HG03097 (cell line): Measurements from ENCODE around the gene NEGR1.

Experiments
- ATAC-seq: cut with Tn5 transposase; IDR thresholded peaks from one replicate; pipeline ENCODE4 v1.9.1; 2021; ENCODE audit not compliant: unreplicated experiment, low FRiP score

The NEGR1 gene

DNA sequence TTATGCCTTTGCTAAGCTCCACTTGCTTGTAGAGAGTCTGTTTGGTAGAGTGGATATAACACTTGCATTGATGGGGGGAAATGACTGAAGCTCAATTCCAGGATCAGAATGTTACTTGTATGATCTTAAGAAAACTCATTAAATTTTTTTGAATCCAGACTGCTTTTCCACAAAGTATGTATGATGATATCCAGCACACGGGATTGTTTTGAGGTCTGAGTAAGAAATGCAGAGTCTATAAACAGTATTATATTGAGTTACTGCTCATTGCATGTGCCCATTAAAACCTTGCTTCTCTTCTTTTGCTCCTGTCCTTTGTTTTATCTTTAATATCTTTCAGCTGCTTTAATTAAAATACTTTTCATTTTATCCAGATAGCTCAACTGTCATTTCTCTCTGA is 631.1 kb downstream of the NEGR1 start:
- ATAC-seq, result no peak

DNA sequence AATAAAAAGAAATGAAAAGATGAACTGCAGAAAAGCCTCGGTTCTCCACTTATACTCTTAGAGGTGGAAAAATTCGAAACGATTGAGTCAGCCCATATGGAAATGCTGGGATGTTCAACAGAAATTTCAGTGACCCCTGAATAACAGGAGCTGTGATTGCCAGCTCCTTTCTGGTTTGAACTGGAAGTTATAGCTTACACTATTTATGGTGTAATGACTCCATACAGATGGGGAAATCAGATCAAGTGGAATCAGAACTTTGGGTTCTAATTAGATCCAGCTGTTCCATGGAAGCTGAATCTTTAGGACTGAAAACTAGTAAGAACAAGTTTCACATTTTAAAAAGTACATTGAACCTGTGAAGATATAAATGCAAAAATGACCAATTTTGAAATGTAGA is 632.2 kb downstream of the NEGR1 start:
- ATAC-seq, result no peak

DNA sequence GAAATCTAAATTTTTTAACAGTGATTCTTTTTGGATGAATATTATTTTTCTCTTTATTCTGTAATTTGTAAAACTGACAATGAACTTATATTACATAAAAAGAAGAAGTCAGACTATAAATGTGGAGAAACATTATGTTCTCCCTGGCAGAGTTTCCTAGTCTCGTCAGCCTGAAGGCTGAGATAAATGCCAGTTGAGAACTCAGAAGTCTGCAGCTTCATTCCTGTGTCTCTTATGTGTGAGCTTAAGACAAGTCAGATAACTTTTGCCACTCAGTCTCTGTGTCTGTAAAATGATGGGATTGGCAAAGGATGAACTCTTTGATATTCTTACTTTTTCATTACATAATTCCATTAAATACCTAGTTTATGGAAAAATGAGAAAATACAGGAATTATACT is 632.7 kb downstream of the NEGR1 start:
- ATAC-seq, result no peak

DNA sequence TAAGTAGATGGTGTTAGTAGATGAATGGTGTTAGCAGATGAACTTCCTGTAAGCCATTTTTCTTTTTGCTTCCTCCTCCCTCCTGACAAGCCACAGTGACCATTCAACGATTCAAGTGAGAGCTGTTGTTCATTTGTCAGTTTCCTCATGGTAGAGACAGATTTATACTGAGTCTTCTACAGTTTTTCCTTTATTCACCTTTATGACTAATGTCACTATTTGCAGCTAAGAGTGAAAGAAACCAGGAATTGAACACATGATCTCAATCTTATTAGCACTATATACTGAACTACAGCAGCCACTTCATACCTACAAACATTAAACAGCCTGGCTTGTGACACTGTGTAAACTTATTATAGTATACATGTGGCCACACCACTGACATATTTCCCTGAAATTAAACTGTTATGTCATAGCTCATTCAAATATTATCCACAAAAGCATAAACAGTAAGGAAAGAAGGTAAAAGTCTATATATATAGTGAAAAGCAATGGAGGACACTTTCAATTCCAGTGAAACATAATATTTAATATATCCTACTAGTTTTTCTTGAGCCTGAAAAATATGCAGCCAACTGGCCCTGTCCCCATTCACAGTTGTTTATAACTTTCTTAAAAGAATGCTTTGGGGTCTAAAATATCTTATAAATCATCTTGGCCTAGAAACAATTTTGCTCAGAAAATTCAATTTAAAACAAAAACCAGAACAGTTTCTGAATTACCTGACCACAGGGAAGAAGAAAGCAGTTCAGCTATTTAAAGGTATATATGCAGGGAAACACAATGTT is 634.6 kb downstream of the NEGR1 start:
- no peak for ATAC-seq

GRCh38 chr1:71645015-71645414 is 637.3 kb downstream of the NEGR1 start:
- no peak for ATAC-seq

- ATAC-seq, result no peak
These were observed 640.4 kb downstream of the NEGR1 start for GRCh38 chr1:71641903-71642302.

- no peak for ATAC-seq
These were observed 641.3 kb downstream of the NEGR1 start for GRCh38 chr1:71640998-71641397.

DNA sequence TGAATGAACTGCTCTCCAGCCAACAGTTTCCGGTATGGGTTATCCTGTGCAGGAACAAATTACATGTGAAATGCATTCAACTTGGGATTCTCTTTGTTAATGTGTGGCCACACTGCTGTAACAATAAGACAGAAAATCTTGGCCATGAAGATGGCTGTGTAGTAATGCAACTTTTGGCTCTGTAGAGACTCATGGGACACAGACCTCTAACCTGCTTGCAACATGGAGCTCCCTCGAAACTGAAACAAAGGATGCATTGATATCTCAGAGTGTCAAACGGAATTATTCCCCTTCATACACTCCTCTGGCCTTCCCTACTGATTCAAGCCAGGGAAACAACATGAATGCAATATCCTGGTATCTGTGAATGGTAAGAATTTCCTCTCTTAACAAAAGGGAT is 642.2 kb downstream of the NEGR1 start:
- no peak for ATAC-seq

- ATAC-seq, result no peak
These were observed 644.1 kb downstream of the NEGR1 start for GRCh38 chr1:71638081-71638766.

GRCh38 chr1:71635568-71635967 is 646.8 kb downstream of the NEGR1 start:
- no peak for ATAC-seq

DNA sequence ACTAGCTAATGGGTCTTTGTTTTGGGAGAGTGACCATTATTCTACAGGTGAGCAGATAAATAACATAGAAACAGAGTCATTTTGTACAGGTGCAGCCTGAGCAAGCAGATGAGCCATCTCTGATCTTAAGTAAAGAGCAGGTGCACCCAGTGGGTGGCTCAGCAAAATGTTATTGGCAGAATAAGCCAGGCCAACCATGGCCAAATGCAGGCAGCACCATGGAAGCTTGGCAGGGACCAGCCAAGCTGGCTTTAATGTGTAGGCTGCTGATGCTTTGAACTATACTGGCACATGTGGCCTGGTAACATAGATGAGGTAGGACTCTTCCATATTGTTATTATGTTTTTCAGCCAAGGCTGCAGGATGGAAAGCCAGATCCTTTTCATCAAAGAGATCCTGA is 648.2 kb downstream of the NEGR1 start:
- no peak for ATAC-seq

GRCh38 chr1:71630073-71630472 is 652.3 kb downstream of the NEGR1 start:
- no peak for ATAC-seq

DNA sequence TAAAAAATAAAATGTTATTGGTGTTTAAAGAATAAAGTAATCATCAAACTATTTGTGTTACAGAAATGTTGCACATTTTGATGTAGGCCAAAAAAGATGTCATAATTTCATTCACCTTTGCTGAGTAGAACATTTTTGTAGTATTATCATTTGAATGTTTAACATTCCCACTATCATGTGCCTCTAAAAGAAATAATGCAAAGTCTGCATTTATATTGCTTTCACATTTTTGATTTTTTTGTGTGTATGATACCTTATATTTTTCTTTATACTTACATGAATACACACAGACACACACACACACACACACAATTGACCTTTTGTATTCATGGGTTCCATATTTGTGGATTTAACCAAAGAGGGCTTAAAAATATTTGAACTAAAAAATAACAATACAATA is 657.3 kb downstream of the NEGR1 start:
- ATAC-seq, result no peak

DNA sequence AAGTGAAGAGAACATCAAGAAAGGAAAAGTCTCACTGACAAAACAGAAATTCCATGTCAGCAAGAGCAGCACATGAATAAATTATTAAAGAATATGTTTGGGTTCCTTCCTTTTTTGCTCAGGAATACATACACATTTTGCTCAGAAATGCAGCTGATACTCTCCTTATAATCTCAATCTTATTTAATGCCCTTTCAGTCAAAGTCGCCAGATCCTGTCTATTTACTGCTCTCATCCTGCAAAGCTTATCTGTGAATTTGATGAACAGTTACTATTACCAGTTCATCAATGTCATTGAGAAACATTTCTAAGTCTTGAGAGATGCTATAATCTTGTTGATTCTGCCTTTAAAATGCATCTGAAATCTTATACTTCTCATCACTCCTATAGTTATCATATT is 658.5 kb downstream of the NEGR1 start:
- no peak for ATAC-seq

GRCh38 chr1:71621785-71622184 is 660.6 kb downstream of the NEGR1 start:
- no peak for ATAC-seq

DNA sequence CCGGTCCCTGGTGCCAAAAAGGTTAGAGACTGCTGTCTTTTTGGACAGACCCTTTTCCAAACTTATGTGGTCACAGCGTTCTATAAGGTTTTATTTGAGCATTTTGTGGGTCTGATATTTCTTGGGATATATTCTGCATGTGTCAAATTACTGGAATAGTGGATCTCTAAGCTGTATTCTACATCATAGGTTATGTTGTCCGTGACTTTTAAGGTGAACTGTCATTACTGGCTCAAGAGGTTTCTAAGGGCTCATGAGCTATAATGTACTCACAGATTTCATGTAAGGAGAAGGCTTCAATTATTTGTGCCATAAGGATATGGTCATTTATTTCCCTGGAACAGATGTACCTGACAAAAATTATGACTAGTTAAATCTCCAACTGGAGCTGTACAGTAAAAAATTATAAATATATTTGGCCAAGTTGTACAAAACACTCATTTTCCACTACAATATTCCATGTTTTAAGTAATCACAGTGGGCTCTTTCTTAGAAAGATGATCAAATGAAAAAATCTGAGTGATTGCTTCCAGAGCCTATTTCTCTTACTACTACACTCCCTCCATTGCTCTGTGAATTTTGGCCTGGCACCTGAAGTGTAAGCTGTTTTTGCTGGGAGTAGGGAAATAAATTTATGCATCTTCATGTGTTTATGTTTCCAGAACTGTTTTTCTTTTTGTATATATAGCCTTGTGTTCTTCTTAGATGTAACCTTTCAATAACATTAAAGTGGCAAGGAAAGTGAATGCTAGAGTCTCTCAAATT is 663.4 kb downstream of the NEGR1 start:
- ATAC-seq, result no peak

DNA sequence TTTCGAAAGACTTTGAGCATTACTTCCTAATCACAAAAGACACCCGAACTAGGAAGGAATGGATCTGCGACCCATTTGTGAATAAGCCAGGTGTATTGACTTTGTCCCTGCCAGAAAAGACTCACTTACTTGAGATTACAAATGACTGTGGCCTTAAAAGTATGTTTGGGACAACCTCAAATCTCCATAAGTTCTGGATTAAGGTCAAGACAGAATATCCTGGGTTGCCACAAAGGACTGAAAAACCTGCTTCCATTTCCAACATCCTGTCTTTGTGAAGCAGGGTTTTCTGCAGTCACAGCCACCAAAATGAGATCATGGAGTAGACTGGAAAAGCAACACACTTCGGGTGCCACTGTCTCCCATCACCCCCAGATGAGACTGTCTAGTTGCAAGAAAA is 664.1 kb downstream of the NEGR1 start:
- ATAC-seq, result no peak

DNA sequence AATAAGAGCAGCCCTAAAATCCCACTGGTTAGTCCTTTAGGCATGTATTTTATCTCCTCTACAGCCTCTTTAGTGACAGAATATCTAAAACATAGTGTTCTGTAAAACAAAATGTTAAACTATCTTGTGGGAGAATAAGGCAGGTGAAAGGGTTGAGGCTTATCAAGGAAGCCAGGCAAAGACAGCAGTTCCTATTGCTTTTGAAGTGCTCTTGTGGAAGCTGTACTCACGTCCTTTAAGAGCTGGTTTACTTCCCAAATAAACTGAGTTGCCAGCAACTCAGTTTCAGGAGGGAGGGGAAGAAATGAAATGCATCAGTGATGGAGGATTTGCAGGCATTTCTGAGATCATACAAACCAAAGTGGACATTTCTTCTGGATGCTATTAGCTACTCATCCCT is 671.9 kb downstream of the NEGR1 start:
- no peak for ATAC-seq

- no peak for ATAC-seq
These were observed 679.1 kb downstream of the NEGR1 start for GRCh38 chr1:71603044-71603776.

DNA sequence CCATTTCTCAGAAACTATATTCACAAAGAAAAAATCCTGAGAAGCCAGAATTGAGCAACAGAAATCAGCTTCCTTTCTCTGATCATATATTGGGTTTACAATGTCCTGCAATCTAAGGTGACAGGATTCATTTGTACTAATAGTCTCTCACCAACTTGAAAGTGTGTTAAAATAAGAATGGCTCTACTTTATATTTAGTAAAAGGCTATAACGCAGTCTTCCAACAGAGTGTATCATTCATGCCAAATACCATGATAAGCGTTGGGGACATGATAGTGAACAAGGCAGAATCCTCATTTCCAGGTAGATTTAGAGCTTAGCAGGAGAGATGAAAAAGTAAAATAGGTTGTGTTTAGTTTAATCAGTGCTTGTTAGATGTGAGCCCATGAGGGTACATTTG is 682.3 kb downstream of the NEGR1 start:
- no peak for ATAC-seq

- no peak for ATAC-seq
These were observed 683.0 kb downstream of the NEGR1 start for GRCh38 chr1:71599306-71599705.
